ENCODE results near the gene EGFL7.
"Not testable (repeated sequence)": the region's sequence is repeated elsewhere in the genome, so short reads cannot be mapped to it uniquely, and the experiment has no call there.

Gene EGFL7

GRCh38 chr9:136690104-136690805 lies 27.5 kb downstream of the EGFL7 start:
- no peak for DNase-seq

GRCh38 chr9:136690806-136691261 lies 28.1 kb downstream of the EGFL7 start:
- DNase-seq = no peak

GRCh38 chr9:136691316-136692184 lies 28.8 kb downstream of the EGFL7 start:
- no peak for DNase-seq

- DNase-seq = no peak
These were observed 29.7 kb downstream of the EGFL7 start for GRCh38 chr9:136692185-136693134.

GRCh38 chr9:136693135-136693489 lies 30.4 kb downstream of the EGFL7 start:
- DNase-seq = no peak

GRCh38 chr9:136693490-136694162 lies 30.9 kb downstream of the EGFL7 start:
- no peak for DNase-seq

GRCh38 chr9:136694163-136694871 lies 31.6 kb downstream of the EGFL7 start:
- DNase-seq = no peak

GRCh38 chr9:136694872-136695247 lies 32.1 kb downstream of the EGFL7 start:
- no peak for DNase-seq

GRCh38 chr9:136695435-136695895 lies 32.7 kb downstream of the EGFL7 start:
- DNase-seq = no peak

GRCh38 chr9:136695955-136696354 lies 33.2 kb downstream of the EGFL7 start:
- DNase-seq = no peak

- no peak for DNase-seq
These were observed 33.8 kb downstream of the EGFL7 start for GRCh38 chr9:136696502-136696901.

- no peak for DNase-seq
These were observed 34.6 kb downstream of the EGFL7 start for GRCh38 chr9:136697146-136697820.

- DNase-seq = no peak
These were observed 35.3 kb downstream of the EGFL7 start for GRCh38 chr9:136697821-136698526.

GRCh38 chr9:136698635-136699246 lies 36.0 kb downstream of the EGFL7 start:
- no peak for DNase-seq

GRCh38 chr9:136700304-136700703 lies 37.6 kb downstream of the EGFL7 start:
- DNase-seq = no peak

GRCh38 chr9:136700959-136701667 lies 38.4 kb downstream of the EGFL7 start:
- DNase-seq = no peak

- no peak for DNase-seq
These were observed 38.9 kb downstream of the EGFL7 start for GRCh38 chr9:136701668-136702053.

- DNase-seq = no peak
These were observed 40.7 kb downstream of the EGFL7 start for GRCh38 chr9:136703276-136703860.

- not testable (repeated sequence) for DNase-seq
These were observed 42.0 kb downstream of the EGFL7 start for GRCh38 chr9:136704741-136705140.

Data from NCI-H446 treated with DMSO at 0.1 percent for 48 hours (cell line).